22Rv1 (cell line): ENCODE results near the gene ZNF888.
A peak's percentile ranks its signal among the peaks of the same experiment; 100 is the strongest.
"Not testable (repeated sequence)": the region's sequence is repeated elsewhere in the genome, so short reads cannot be mapped to it uniquely, and the experiment has no call there.

Experiments
- H3K27ac ChIP-seq: fragments of 450-650 bp; 2 replicates; pipeline ENCODE4 v1.5.1; 2017
- ZFX ChIP-seq: fragments of 450-650 bp; IDR thresholded peaks from 2 replicates; pipeline ENCODE4 v1.6.1; 2017; ENCODE audit warnings: antibody characterized with exemption, borderline replicate concordance
- TF ChIP-seq, protein P1 (sequence below): fragments of 450-650 bp; IDR thresholded peaks from 2 replicates; pipeline ENCODE4 v1.5.1; 2017; ENCODE audit warnings: mild to moderate bottlenecking

Gene ZNF888

DNA sequence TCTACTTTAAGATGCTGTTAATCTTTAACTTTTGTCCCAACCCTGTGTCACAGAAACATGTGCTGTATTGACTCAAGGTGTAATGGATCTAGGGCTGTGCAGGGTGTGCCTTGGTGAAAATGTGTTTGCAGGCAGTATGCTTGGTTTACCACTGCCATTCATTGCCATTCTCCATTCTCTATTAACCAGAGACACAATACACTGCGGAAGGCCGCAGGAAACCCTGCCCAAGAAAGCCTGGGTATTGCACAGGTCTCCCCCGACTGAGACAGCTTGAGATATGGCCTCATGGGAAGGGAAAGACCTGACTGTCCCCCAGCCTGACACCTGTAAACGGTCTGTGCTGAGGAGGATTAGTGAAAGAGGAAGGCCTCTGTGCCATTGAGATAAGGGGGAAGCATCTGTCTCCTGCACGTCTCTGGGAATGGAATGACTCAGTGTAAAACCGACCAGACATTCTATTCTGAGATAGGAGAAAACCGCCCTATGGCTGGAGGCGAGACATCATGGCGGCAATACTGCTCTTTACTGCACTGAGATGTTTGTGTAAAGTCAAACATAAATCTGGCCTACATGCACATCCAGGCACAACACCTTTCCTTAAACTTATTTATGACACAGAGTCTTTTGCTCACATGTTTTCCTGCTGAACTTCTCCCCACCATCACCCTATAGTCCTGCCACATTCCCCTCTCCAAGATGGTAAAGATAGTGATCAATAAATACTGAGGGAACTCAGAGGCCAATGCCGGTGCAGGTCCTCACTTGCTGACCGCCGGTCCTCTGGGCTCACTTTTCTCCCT, 13.1 kb upstream of the ZNF888 start:
- H3K27ac ChIP-seq: peak overlapping the region; percentile 85

DNA sequence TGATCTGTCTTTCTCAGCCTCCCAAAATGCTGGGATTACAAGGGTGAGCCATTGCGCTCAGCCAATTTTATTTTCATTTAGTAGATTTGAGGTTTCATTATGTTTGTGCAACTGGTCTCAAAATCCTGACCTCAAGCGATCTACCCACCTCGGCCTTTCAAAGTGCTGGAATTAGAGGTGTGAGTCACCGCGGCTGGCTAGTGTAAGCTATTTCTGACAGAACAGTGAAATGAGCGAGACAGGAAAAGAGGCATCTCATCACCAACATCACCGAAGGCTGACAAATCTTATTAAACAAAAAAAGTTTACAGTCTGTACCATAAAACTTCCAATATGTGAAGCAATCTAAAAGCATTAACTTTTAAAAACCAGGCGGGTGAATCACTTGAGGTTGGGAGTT, 12.2 kb upstream of the ZNF888 start:
- TF ChIP-seq, protein P1, sequence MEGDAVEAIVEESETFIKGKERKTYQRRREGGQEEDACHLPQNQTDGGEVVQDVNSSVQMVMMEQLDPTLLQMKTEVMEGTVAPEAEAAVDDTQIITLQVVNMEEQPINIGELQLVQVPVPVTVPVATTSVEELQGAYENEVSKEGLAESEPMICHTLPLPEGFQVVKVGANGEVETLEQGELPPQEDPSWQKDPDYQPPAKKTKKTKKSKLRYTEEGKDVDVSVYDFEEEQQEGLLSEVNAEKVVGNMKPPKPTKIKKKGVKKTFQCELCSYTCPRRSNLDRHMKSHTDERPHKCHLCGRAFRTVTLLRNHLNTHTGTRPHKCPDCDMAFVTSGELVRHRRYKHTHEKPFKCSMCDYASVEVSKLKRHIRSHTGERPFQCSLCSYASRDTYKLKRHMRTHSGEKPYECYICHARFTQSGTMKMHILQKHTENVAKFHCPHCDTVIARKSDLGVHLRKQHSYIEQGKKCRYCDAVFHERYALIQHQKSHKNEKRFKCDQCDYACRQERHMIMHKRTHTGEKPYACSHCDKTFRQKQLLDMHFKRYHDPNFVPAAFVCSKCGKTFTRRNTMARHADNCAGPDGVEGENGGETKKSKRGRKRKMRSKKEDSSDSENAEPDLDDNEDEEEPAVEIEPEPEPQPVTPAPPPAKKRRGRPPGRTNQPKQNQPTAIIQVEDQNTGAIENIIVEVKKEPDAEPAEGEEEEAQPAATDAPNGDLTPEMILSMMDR: no peak
- TF ChIP-seq ZFX: no peak
- H3K27ac ChIP-seq: peak overlapping the region; percentile 85

More for the DNA sequence above, 13.1 kb upstream of the ZNF888 start:
- TF ChIP-seq, protein P1: no peak
- no peak for TF ChIP-seq ZFX

DNA sequence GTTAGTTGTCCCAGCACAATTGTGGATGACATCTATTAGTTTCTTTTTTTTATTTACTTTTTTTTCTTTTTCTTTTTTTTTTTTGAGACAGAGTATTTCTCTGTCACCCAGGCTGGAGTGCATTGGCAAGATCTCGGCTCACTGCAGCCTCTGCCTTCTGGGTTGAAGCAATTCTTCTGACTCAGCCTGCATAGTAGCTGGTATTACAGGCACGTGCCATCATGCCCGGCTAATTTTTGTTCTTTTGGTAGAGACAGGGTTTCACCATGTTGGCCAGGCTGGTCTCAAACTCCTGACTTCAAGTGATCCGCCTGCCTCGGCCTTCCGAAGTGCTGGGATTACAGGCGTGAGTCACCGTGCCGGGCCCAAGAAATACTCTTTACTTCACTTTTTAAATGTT, 1.4 kb upstream of the ZNF888 start:
- H3K27ac ChIP-seq: peak overlapping the region; percentile 98

DNA sequence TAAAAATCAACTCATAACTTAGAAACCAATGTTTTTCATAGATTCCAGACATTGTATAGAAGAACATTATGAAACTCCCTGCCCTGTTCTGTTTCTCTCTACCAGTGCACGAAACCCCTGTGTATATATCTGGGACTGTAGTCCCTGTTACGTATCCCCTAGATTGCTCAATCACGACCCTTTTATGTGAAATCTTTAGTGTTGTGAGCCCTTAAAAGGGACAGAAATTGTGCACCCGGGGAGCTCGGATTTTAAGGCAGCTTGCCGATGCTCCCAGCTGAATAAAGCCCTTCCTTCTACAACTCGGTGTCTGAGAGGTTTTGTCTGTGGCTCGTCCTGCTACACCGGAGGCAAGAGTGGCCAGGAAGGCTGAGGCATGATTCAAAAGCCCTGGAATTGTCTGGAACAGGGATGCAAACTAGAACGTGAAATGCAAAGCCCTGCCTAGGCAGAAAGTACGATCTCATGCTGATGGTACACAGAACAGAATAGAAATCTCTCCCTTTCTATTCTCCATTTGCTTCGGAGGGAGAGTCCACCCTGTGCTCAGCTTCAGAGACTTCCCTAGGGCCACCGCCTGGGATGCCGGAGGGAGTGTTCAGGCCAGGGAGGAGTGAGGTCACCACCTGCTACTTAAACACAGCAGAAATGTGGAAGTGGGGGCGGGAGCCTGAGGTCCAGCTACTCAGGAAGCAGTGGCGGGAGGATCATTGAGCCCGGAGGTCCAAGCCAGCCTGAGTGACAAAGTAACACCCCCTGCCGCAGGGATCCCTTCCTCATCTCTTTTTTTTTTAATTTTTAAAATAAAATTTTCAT, 758 bp upstream of the ZNF888 start:
- H3K27ac ChIP-seq: peak overlapping the region; percentile 98

DNA sequence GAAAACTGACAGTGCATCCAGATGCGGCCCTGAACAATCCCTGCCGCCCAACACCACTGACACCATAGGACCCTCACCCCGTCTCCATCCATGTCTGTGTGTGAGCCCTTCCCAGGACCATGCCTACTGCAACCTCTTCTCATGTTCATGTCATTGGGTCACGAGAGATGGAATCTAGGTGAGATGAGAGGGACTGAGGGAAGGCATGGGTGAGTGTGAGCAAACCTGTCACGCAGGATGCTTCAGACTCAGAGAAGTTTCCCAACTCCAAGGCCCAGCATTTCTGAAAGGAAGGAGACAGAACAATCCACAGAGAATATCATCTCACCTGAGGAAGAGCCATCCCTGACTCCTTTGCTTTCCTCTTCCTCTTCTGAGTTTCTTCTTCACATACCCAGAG, 5.7 kb downstream of the ZNF888 start:
- TF ChIP-seq, protein P1: no peak
- TF ChIP-seq ZFX: no peak
- no peak overlapping the region for H3K27ac ChIP-seq

More for the DNA sequence above, 758 bp upstream of the ZNF888 start:
- TF ChIP-seq, protein P1: no peak
- TF ChIP-seq ZFX: no peak

DNA sequence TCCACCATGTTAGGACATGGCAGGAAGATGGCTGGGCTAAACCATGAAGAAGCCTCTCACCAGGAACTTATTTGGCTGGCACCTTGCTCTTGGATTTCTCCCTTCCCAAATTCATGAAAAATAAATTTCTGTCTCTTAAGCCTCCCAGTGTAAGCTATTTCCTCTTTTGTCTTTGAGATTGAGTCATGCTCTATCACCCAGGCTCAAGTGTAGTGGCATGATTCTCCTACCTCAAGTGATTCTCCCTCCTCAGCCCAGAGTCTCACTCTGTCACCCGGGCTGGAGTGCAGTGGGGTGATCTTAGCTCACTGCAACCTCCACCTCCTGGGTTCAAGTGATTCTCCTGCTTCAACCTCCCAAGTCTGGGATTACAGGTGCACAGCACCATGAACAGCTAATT, 12.6 kb downstream of the ZNF888 start:
- TF ChIP-seq ZFX: no peak
- TF ChIP-seq, protein P1: no peak
- no peak overlapping the region for H3K27ac ChIP-seq

DNA sequence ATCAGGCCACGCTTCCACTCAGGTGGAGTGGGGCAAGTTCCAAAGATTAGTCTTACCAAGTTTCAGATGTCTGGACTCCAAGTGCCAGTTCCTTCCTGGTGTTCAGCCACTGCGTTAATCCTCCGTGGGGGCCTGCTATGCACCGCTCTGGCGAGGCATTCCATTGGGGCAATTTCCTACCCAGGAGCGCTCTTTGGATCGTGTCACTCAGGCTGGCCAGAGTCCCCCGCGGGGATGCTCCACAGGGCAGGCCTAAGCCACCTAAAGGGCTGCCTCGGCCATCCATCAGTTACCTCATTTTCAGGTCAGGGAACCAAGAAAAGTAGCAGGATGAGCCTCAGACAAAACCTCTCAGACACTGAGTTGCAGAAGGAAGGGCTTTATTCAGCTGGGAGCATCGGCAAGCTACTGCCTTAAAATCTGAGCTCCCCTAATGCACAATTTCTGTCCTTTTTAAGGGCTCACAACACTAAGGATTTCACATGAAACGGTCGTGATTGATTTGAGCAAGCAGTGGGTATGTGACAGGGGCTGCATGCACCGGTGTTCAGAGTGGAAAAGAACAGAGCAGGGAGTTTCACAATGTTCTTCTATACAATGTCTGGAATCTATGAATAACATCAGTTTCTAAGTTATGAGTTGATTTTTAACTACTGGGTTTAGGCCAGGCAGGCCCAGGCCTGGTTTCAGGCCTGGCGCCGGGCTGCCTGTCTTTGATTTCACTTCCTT, 19.0 kb downstream of the ZNF888 start:
- H3K27ac ChIP-seq: not testable (repeated sequence)

DNA sequence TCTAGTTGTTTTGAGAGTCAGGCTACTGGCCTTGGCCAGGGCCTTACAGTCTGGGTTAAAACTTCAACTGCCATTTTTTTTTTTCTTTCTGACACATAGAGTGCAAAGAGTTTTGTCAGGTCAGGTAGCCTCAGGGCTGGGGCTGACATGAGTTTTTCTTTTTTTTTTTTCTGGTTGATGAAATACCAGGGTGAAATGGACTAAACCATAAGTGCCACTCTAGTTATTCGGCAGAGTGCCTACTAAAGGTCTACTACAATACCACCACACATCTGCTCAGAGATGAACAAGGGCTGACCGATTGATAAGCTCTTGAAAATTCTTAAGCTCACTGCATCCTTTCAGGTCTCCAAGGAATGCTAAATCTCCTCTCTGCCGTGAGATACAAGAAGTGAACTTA, 21.4 kb downstream of the ZNF888 start:
- TF ChIP-seq, protein P1: no peak
- H3K27ac ChIP-seq: no peak overlapping the region

DNA sequence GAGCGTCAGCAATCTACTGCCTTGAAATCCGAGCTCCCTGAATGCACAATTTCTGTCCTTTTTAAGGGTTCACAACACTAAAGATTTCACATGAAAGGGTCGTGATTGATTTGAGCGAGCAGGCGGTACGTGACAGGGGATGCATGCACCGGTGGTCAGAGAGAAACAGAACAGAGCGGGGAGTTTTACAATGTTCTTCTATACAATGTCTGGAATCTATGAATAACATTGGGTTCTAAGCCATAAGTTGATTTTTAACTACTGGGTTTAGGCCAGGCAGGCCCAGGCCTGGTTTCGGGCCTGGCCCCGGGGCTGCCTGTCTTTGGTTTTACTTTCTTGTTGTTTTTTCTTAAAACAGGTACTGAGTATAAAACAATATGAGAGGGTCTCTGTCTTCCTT, 24.6 kb downstream of the ZNF888 start:
- H3K27ac ChIP-seq: not testable (repeated sequence)
